GM21526 (cell line): Measurements from ENCODE around the gene CAMTA1.

Source experiments
- ATAC-seq: cut with Tn5 transposase; IDR thresholded peaks from one replicate; pipeline ENCODE4 v1.9.1; 2021; ENCODE audit warnings: moderate library complexity; ENCODE audit not compliant: unreplicated experiment, low FRiP score

Gene CAMTA1

DNA sequence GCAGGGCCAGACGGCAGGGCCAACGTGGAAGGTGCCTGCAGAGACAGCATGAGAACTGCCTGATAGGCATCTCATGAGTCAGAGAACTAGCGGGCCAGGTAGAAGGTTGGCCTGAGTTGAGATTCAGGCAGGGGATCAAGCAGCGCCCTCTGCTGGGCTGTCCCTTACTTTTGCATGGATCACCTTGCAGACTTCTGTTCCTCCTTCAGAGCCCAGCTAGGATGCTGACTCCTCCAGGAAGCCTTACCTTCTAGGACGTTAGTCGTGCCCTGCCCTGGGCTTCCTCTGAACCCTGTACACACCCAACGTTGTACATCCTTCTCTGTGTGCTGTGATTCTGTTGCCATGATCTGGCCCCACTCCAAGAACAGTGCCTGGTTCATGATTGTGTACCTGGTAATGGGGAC is 754.5 kb downstream of the CAMTA1 start:
- ATAC-seq, result no peak

- no peak for ATAC-seq
These were observed 755.6 kb downstream of the CAMTA1 start for GRCh38 chr1:7540816-7541215.

- no peak for ATAC-seq
These were observed 756.4 kb downstream of the CAMTA1 start for GRCh38 chr1:7541629-7542028.

DNA sequence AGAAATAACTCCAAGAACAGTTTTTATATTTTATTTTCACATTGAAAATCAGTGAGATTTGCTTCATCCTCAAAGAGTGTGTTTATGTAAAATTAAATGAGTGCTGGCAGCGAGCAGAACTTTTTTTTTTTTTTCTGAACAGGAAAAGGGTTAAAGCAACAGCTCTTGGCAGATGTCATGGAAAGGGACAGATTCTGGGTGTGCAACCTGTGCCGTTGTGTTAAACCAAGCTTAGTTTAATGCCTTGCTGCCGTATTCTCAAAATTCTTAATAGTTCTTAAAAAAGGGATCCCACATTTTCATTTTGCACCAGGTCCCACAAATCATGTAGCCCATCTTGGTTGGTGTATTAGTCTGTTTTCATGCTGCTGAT is 758.5 kb downstream of the CAMTA1 start:
- no peak for ATAC-seq

DNA sequence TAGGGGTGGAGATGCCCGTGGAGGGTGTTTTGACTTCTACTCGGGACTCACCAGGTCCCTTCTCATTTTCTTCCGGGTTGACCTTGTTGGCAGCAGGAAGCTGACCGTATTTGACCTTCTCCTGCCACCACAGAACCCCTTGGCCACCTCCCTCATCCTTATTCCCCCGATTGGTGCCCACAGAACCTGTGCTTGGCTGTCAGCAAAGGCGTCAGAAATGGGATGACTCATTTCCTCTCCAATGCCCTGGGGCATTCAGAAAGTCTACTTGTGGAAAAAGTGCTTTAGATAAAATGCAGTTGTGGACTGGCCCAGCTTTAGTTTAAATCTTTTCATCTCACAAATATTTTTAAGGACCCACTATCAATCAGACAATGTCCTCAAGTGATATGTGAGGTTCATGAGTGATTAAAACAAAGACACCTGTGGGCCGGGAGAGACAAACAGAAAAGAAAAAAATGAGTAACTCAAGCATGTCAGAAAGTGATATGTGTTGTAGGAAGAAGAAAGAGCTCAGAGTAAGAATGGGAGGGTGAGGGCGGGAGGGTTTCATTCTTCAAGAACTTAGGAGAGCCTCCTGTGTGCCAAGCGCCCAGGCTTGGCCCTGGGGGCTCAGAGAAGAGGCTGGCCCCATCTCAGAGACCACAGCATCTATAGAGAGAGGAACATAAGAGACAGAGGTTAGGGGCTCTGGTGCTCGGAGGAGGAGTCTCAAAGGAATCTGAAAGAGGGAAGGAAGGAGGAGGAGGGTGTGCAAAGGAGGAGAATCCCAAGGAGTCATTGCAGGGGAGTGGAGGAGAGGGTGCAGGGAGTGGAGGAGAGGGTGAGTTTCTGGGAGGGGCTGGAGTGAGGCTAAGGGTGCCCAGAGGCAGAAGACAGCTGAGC is 764.3 kb downstream of the CAMTA1 start:
- no peak for ATAC-seq

DNA sequence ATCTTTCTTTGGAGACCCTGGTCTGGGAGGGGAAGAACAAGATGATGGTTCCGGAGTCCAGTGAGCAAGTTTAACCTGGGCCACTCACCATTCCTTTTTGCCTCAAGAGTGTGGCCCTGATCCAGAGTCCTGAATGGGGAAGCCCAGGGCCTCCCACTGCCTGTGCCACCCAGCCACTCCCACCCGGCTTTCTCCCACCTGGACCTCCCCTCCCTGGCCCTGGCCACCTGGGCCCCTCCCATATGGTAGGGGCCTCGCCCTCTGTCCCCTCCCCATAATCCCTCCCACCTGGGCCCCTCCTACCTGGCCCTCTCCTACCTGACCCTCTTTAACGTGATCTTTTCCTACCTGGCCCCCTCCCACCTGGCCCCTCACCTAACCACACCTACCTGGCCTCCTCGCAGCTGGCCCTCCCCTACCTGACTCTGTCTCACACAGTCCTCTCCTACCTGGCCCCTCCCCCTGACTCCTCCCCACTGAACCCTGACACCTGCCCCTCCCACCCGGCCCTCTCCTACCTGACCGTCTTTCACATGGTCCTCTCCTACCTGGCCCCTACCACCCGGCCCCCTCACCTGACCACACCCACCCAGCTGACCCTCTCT is 765.1 kb downstream of the CAMTA1 start:
- no peak for ATAC-seq

GRCh38 chr1:7550981-7551380 is 765.7 kb downstream of the CAMTA1 start:
- no peak for ATAC-seq

DNA sequence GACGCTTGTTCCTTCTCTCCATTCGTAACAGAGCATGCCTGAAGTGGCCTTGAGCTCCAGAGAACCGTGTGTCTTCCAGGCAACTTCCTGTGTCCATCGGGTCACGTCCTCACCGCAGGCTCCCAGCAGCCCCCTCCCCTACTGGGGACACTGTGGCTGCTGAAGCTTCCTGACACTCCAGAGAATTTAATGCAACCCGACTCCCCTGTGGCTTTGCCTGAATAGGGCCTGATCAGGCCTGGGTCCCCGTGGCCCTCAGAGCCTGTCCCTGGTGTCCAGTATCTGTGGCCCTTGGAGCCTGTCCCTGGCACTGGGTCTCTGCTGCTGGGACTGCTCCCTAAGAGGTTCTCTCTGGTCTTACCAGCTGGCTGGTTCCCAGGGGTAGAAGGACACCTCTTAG is 766.2 kb downstream of the CAMTA1 start:
- no peak for ATAC-seq

- ATAC-seq, result no peak
These were observed 767.1 kb downstream of the CAMTA1 start for GRCh38 chr1:7552402-7552801.

DNA sequence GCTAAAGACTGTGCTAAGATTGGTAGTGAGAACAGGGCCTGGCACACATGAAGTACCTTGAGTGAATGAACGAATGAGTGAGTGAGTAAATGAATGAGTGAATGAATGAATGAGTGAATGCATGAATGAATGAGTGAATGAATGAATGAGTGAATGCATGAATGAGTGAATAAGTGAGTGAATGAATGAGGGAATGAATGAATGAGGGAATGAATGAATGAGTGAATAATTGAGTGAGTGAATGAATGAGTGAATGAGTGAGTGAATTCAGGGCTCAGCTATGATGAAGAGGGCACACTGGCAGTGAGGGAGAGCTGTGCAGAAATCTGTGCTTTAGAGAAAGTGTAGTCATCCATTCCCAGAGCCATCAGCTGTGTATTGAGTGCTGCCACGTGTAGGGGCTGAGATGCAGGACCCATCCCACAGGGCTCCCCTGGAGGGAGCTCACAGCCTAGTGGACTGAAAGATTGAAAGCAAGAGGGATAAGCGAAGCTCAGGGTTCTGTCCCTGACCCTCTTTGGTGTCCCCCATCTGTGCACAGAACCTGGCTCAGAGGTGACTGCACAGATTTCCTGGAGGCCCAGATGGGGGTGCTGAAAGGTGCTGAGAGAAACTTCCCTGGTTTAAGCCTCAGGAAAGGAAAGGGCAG is 767.9 kb downstream of the CAMTA1 start:
- ATAC-seq, result no peak

DNA sequence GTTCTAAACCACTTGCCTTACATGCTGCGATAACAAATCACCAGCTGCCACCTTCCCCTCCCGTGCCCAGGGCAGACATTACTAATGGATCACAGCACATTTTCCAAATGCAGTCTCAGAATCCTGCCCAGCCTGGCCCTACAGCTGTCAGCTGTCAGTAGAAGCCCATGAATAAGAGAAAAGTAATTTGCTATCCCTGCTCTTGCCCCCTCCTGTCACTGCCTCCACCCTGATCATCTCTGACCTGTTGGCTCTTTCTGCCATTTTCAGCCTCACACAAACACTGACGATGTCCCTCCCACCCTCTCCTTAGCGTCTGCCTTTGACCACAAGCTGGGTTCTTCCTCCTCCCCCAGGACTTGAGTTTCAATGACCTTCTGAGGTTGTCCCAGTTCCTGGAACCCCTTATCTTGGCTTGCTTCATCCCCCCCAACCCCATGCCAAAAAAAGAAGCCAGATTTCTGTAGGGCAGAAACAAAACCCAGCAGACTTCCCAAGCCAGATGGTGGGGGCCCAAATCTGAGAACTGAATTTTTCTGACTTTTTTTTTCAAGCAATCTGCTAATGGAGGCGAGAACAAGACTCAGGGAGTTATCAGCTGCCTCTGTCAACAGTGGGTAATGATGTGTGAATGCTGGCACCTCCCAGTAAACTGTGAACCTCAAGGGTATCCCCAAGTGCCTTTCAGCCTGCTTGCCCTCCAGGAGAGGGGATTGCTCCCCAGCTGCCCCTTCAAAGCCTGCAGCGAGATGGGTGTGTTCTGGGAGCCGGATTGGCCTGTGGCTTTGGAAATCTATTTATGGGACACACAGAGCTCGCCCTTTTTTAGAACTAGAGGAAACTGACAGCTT is 769.4 kb downstream of the CAMTA1 start:
- ATAC-seq, result no peak

DNA sequence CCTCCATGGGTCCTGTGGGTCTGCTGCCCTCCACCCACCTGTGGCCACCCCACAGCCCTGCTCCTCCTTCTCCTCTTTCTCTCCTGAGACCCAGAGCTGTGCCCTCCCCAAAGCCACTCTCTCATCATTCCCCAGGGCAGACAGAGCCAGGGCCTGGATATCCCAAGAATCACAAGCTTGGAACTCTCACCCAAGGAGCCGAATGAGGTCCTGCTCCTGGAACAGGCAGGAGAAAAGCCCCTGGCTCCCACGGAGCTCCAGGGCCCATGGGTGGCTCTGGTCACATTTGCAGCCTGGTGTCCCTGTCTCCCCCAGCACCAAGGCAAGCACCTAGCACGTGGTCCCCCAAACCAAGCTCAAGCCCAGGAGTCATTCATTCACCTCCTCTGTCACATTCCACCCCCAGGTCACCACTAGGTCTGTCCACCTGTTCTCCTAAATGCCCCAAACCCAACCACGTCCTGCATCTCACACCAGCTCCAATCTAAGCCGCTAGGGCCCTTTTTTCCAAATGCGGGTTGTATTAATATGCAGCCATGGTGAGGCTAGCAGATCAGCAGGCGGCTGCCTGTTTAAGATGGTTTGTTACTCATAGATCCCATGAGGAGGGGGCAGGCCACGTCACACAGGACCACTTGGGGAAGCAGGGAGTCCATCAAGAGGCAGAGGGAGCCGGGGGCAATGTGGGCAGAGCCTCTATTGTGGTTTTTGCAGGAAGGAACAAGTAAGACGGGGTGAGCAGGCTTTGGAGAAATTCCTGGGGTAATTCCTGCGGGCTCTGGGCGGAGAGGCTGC is 770.3 kb downstream of the CAMTA1 start:
- no peak for ATAC-seq

GRCh38 chr1:7557301-7557891 is 772.1 kb downstream of the CAMTA1 start:
- ATAC-seq, result no peak

GRCh38 chr1:7558041-7558461 is 772.8 kb downstream of the CAMTA1 start:
- ATAC-seq, result no peak

DNA sequence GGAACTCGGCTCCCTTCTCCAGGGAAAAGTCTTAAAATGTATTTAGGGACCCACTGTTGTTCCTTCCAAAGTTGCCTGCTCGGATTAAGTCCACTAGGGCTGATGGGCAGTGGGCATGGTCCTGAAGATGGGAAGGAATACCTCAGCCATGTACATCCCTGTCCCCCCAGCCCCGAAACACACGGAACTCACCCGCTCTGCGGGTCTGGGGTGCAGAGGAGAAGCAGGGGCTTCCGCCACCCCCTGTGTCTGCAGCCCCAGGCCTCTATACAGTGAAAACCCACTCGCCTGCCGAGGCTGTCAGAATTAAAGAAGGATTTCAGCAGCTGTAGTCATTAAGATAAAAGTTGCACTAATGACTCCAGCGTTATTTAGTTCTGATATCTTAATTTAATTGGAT is 773.2 kb downstream of the CAMTA1 start:
- ATAC-seq, result no peak

DNA sequence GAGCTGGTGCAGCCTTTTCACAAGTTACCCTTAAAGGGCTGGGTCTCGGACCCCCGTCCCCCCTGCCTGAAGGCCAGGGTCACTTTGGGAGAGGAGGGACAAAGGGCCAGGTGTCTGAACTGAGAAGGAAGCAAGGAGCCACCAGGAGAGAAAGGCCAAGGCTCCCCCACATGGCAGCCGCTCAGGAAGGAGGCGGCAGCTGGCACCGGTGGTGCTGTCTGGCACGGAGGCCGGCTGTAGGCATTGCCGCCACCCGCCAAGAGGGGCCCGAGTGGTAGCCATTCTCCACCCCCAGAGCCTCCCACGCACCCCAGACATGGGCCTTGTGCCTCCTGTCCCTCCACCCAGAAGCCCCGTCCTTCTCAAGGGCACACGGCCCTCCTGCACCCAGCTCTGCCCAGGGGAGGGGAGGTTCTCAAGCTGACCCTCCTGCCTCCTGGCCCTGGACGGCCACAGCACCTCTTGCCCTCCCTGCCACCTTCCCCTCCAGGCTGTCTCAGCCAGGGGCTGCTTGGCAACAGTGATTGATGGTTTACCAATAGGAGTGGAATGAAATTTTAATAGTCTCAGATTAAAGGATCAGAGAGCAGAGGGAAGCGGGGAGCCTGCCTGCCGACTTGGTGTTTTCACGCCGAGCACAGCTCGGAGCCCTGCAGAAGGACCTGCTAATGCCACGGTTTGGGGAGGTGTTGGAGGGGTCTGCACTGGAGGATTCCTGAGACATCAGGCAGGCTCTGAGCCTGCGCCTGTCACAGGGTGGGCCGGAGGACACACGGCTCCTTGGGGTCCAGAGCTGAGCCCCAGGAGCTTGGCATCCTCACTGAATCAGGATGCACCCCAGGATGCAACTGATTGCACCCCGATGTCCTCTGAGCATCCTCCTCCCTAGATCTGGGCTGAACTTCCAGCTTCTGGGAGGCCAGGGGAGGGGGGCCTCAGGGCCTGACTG is 773.9 kb downstream of the CAMTA1 start:
- no peak for ATAC-seq

DNA sequence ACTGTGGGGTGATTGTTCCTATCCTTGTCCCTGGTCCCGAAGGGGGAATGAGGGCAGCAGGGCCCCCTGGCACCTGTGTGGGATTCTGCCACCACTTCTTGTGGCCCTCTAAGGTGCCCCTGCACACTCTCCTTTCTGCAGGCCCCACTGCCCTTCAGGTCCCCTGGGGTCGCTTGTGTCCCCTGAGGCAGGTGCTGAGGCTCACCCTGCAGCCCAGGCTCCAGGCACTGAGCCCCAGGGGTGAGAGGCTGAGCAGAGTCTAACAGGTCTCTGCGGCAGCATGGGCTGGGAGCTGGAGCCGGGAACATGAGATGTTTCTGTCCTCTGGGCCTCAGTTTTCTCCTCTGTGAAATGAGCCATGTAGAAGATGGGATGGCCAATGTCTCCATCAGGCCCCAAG is 774.9 kb downstream of the CAMTA1 start:
- ATAC-seq, result no peak

- ATAC-seq, result no peak
These were observed 775.4 kb downstream of the CAMTA1 start for GRCh38 chr1:7560601-7561181.
